ENCODE measurements around the gene NFYC. TPM values are rescaled to one million over a fixed set of nuclear protein-coding genes. Genes with fewer than 3 reads are reported as not detected.

The NFYC gene
- total RNA-seq, 1 donor from 2014 or later = 67.2 TPM

DNA sequence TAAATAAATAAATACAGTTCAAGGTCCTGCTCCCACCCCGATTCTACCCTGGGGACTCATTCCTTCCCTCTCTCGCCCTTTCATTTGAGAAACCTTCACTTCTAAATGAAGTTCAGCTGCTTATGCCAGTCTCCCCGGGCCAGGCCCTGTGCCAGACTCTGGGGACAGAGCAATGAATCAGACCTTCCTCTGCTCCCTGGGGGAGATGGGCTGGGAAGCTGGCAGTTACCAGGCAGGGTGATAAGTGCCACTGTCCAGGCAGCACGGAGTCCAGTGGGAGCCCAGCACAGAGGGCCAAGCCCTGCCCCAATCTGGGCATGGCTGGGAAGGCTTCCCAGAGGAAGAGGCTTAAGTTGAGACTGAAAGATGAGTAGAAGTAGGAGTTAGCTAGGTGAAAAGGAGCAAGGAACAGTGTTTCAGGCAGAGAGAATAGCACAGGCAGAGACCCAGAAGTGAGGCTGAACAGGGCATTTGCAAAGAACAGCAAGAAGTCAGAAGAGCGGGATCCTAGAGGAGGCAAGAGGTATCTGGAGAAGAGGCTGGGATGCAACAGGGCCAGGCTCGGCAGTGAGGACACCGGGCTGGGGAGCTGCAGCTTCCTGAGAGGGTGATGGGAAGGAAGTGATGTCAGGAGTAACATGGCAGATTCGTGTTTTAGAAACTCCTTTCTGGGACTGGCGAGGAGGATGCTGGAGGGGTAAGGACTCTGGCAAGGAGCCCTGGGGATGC lies 105.6 kb downstream of the NFYC start:
- H3K27me3 Mint-ChIP-seq (ENCODE audit: low read depth) = no peaks in the 10 kb centered on the region
- H3K9me3 Mint-ChIP-seq = no peaks in the 10 kb centered on the region
- H3K4me1 Mint-ChIP-seq = peaks cover 29% of the 10 kb centered on the region
- TF ChIP-seq, protein P1, sequence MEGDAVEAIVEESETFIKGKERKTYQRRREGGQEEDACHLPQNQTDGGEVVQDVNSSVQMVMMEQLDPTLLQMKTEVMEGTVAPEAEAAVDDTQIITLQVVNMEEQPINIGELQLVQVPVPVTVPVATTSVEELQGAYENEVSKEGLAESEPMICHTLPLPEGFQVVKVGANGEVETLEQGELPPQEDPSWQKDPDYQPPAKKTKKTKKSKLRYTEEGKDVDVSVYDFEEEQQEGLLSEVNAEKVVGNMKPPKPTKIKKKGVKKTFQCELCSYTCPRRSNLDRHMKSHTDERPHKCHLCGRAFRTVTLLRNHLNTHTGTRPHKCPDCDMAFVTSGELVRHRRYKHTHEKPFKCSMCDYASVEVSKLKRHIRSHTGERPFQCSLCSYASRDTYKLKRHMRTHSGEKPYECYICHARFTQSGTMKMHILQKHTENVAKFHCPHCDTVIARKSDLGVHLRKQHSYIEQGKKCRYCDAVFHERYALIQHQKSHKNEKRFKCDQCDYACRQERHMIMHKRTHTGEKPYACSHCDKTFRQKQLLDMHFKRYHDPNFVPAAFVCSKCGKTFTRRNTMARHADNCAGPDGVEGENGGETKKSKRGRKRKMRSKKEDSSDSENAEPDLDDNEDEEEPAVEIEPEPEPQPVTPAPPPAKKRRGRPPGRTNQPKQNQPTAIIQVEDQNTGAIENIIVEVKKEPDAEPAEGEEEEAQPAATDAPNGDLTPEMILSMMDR (conservative IDR thresholded peaks at IDR 0.05) = no peak
- H3K4me3 Mint-ChIP-seq = no peak overlapping the region
- H3K27ac Mint-ChIP-seq (ENCODE audit: unreplicated experiment) = no peak overlapping the region
- H3K36me3 Mint-ChIP-seq (ENCODE audit: low read depth) = no peaks in the 10 kb centered on the region
- no peak for DNase-seq (ENCODE audit: low read depth, low spot score)

DNA sequence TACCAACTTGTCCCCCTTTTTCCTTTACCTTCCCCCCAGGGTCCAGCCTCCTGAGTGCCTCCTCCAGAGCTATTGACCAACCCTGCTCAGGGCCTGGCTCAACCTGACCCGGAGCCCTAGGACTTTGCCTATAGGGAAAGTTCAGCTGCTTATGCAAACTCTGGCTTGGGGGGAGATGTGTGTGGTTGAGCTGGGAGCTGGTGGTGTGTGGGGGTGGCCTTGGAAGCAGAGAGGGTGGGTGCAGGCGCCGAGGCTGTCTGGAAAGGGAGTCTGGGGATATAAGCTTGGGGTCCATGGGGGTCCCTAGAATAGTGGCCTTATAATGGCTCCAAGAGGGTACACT lies 106.1 kb downstream of the NFYC start:
- Mint-ChIP-seq H3K27me3 (ENCODE audit: low read depth) (no peaks in the 10 kb centered on the region), H3K9me3 (no peaks in the 10 kb centered on the region)
- DNase-seq (ENCODE audit: low read depth, low spot score) = no peak

DNA sequence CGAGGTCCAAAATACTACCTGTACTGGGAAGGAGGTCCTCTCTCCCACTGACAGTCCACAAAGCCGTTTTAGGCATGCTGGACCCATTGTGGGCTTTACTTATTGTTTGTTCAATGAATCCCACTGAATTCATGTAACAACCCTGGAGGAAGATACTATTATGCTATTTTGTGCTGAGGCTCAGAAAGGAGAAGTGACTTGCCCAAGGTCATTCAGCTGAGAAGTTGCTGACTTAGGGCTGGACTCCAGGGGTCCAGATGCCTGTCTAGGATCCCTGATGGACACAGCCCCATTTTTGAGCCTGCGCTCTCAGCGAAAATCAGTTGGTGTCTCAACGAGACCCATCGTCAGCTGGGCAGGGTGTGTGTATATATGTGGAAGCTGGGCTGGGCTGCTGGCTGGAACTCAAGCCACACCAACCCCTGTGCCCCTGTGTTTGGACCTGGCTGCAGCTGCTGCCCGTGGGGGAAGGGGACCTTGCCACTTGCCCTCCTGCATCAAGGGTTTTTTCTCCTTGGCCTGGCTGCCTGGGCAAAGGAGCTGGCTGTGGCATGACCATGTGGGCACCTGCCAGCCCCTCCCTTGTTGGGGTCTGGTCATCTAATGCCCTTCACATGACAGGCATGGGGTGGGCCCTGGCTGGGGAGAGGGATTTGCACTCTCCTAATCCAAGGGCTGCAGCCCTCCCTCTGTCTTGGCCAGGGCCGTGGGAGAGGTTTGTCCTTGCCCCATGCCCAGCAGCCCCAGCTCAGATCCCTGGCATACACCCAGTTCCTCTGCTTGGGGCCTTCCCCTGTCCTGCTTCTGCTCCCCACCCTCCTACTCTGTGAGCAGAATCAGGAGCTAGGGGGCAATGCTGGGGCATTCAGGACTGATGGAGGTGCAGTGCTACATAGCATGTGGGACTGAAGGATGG lies 107.1 kb downstream of the NFYC start:
- H3K4me1 Mint-ChIP-seq = peaks cover 29% of the 10 kb centered on the region
- H3K4me3 Mint-ChIP-seq = no peak overlapping the region
- TF ChIP-seq, protein P1 (conservative IDR thresholded peaks at IDR 0.05) = no peak
- H3K36me3 Mint-ChIP-seq (ENCODE audit: low read depth) = no peaks in the 10 kb centered on the region
- H3K27me3 Mint-ChIP-seq (ENCODE audit: low read depth) = no peaks in the 10 kb centered on the region
- no peaks in the 10 kb centered on the region for H3K9me3 Mint-ChIP-seq
- DNase-seq (ENCODE audit: low read depth, low spot score) = no peak
- no peak overlapping the region for H3K27ac Mint-ChIP-seq (ENCODE audit: unreplicated experiment)

More for the DNA sequence above, 106.1 kb downstream of the NFYC start:
- TF ChIP-seq, protein P1 (conservative IDR thresholded peaks at IDR 0.05) = no peak
- Mint-ChIP-seq H3K27ac (ENCODE audit: unreplicated experiment) (no peak overlapping the region), H3K36me3 (ENCODE audit: low read depth) (no peaks in the 10 kb centered on the region), H3K4me1 (peaks cover 29% of the 10 kb centered on the region), H3K4me3 (no peak overlapping the region)

DNA sequence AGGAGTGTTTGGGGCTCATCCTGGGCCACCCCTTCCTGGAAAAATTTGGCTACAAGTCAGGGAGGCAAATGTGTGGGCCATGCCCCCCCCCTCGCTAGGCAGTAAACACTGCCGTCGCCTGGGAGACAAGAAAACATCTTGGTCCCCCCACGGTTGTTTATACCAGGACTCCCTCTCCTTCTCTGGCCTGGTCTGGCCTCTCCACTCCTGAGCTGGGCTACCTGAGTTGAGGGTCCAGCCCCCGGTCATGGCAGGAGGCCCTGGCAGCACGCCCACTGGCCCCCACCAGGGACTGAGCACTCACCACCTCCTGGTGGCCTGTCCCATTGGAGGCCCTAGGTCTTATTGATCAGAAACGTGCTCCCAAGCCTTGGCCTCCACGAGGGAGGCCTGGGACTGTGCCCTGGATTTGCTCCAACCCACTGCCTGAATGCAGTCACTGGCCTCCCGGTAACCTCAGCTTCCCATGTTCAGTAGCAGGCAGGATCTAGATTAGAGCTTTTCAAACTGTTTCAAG lies 107.9 kb downstream of the NFYC start:
- H3K4me3 Mint-ChIP-seq = no peak overlapping the region
- DNase-seq (ENCODE audit: low read depth, low spot score) = no peak
- peaks cover 29% of the 10 kb centered on the region for H3K4me1 Mint-ChIP-seq
- no peak overlapping the region for H3K27ac Mint-ChIP-seq (ENCODE audit: unreplicated experiment)
- H3K9me3 Mint-ChIP-seq = no peaks in the 10 kb centered on the region
- no peaks in the 10 kb centered on the region for H3K27me3 Mint-ChIP-seq (ENCODE audit: low read depth)
- H3K36me3 Mint-ChIP-seq (ENCODE audit: low read depth) = no peaks in the 10 kb centered on the region
- TF ChIP-seq, protein P1 (conservative IDR thresholded peaks at IDR 0.05) = no peak

DNA sequence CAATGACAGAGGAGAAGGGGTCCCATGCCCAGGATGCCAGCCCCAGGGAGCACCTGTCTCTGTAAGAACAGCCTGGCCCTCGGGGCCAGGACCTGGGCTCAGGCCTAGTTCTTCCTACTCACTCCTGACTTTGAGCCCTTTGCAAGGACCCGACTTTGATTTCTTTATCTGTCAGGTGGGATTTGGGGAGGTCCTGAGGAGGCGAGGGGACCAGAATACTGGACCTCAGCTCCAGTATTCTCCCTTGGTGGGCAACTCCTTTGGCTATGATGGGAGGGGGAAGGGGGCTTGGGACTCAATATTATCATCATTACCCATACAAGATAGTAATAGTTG lies 110.2 kb downstream of the NFYC start:
- no peak for DNase-seq (ENCODE audit: low read depth, low spot score)
- peaks cover 43% of the 10 kb centered on the region for H3K4me1 Mint-ChIP-seq
- H3K36me3 Mint-ChIP-seq (ENCODE audit: low read depth) = no peaks in the 10 kb centered on the region
- H3K4me3 Mint-ChIP-seq = no peak overlapping the region
- no peaks in the 10 kb centered on the region for H3K9me3 Mint-ChIP-seq
- TF ChIP-seq, protein P1 (conservative IDR thresholded peaks at IDR 0.05) = no peak
- H3K27me3 Mint-ChIP-seq (ENCODE audit: low read depth) = peaks cover 2% of the 10 kb centered on the region
- no peak overlapping the region for H3K27ac Mint-ChIP-seq (ENCODE audit: unreplicated experiment)

Data from neural crest cell (in vitro differentiated cells).